ENCODE measurements around the gene PCK1.

PCK1 gene

DNA sequence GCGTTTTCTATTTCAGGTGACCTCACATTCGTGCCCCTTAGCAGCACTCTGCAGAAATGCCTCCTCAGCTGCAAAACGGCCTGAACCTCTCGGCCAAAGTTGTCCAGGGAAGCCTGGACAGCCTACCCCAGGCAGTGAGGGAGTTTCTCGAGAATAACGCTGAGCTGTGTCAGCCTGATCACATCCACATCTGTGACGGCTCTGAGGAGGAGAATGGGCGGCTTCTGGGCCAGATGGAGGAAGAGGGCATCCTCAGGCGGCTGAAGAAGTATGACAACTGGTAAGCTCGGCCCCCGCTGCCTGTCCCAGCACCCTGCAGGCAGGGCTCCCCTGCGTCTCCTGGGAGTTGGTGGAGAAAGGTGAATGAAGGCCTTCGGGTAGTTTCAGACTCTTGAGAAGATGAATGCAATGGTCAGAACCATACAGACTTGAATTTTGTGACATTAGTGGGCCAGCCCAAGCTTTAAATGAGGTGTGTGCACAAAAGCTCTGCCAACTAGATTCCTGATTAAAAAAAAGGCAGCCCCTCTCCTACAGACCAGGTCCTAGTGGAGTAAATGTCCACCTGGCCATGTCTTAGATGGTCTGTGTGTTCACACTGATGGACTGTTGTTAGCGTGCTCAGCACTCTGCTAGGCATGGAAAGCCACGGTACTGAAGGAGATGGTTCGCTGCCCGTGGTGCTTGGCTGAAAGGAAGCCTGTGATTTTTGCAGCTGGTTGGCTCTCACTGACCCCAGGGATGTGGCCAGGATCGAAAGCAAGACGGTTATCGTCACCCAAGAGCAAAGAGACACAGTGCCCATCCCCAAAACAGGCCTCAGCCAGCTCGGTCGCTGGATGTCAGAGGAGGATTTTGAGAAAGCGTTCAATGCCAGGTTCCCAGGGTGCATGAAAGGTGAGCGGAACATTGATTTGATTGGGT is 708 bp downstream of the PCK1 start:
- DNase-seq = no peak

DNA sequence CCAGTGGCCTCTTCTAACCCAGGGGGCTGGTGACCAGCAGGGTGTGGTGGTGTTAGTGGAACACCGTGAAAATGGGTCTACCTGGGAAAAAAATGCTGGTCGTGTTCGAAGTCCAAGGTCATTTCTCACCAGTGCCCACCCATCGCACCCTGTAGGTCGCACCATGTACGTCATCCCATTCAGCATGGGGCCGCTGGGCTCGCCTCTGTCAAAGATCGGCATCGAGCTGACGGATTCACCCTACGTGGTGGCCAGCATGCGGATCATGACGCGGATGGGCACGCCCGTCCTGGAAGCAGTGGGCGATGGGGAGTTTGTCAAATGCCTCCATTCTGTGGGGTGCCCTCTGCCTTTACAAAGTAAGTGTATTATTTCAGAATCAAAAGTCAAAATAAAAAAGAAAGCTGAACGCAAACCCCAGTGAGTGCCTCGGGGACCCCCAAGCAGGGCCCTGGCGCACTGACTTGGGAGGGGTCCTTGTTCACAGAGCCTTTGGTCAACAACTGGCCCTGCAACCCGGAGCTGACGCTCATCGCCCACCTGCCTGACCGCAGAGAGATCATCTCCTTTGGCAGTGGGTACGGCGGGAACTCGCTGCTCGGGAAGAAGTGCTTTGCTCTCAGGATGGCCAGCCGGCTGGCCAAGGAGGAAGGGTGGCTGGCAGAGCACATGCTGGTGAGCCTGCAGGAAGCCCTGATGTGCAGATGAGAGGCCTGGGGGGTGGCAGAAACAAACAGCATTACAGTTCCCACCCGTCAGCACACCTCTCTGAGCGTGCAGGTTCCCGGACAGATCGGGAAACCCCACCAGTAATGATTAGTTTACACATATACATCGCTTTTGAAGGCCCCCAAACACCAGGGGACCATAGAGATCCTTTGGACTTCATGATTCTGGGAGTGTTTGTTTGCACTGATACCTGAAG is 1.9 kb downstream of the PCK1 start:
- DNase-seq = no peak

DNA sequence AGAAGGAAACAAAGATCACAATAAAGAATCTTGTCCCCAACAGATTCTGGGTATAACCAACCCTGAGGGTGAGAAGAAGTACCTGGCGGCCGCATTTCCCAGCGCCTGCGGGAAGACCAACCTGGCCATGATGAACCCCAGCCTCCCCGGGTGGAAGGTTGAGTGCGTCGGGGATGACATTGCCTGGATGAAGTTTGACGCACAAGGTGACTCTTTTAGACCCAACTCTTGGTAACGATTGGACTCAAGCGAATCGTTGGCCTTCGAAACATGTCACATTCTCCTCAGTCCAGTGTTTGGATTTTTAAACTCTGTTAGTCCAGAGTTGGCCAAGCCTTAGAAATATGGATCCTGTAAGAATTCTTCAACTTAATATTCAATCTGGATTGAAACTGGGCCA is 2.6 kb downstream of the PCK1 start:
- DNase-seq = no peak

DNA sequence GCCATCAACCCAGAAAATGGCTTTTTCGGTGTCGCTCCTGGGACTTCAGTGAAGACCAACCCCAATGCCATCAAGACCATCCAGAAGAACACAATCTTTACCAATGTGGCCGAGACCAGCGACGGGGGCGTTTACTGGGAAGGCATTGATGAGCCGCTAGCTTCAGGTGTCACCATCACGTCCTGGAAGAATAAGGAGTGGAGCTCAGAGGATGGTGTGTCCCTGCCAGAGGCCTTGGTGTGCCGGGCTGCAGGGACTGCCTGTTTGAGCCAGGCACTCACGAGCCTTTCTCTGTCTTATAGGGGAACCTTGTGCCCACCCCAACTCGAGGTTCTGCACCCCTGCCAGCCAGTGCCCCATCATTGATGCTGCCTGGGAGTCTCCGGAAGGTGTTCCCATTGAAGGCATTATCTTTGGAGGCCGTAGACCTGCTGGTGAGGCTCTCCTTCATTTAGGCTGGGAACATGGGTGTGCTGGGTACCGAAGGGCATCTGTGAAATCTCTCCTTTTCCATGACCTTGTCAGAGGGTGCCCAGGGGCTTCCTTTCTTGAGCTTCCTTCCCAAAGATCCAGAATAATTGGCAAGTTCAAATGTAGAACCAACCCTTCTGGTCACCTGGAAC is 3.4 kb downstream of the PCK1 start:
- DNase-seq = no peak

DNA sequence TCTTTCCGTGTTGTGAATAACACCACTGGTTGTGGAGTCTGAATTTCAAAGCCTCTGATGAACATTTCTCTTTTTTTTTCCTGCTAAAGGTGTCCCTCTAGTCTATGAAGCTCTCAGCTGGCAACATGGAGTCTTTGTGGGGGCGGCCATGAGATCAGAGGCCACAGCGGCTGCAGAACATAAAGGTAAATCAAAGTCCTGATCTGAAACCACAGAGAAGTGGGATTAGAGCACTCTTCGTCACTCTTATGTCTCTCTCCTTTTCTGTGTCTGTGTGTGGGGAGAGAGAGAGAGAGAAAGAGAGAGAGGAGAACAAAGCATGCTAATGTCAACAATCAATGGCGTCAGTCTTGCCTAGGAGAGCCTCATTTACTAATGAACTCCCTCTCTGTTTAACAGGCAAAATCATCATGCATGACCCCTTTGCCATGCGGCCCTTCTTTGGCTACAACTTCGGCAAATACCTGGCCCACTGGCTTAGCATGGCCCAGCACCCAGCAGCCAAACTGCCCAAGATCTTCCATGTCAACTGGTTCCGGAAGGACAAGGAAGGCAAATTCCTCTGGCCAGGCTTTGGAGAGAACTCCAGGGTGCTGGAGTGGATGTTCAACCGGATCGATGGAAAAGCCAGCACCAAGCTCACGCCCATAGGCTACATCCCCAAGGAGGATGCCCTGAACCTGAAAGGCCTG is 4.2 kb downstream of the PCK1 start:
- DNase-seq = no peak

DNA sequence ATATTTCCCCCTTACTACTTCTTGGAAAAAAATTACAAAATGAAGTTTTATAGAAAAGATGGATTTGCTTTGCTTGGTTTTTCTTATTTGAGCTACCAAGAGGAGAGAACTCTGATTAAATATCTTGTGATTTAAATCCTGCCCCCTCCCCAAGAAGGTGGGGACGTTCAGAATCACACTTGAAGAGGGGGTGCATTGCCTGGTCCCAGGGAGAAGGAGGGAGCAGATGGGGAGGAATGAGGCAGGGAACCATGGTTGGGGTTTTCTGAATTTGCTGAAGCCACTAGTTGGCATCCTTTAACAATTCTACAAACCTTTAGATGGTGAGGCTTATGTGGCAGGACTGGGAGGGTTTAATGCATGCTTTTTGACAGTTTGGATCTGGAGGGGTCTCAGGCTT is 5.5 kb downstream of the PCK1 start:
- no peak for DNase-seq

DNA sequence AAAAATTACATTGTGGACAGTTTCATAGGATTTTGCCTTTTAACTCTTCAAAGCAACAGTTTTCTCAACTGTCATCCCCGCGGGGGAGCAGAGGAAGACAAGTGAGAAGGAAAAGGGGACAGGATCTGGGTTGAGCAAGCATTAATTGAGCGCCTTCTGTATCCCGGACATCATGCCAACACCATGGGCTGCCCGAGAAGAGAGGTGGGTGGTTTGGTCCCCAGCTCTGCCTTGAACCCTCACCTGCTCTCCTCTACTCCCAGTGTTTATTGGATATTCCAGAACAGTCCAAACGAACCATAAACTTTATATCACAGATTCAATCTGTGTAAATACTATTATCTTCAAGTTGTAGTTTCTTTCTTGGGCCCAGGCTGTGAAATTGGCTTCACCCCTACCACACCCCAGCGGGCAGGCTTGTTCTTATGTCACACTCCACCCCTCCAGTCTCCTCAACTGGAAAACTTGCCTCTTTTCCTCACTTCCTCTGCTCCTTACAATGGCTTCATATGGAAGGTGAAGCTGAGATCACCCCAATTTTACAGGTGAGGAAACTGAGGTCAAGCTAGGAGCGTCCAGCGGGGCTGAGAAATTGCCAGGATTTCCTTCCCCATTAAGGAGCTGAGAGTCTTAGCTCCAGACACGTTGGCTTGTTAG is 6.0 kb downstream of the PCK1 start:
- no peak for DNase-seq

DNA sequence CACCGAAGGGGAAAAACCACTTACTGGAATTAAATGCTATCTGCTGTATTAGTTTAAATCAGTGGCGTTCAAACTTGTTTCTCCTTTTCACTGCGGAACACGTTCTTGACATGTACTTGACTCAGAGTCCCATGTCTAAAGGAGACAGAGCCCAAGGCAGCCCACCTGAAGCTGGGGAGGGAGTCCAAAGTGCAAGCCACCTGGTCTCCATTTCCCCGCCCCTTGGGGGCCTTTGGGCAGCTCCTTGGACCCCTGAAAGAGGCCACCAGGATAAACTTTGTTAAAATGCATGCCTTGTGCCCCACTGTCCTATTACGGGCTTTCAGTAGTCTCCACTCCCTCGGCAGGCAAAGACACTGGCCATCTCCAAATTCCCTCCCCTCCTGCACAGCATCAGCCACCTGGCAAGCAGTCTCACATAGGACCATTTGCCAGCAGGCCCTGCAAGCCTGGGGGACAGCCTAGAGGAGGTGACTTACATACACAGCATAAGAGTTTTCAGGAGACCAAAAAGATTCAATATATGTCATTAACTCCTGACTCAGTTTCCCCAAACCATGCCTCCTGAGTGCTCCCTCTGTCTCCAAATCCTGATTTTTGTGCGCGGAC is 6.7 kb downstream of the PCK1 start:
- no peak for DNase-seq

DNA sequence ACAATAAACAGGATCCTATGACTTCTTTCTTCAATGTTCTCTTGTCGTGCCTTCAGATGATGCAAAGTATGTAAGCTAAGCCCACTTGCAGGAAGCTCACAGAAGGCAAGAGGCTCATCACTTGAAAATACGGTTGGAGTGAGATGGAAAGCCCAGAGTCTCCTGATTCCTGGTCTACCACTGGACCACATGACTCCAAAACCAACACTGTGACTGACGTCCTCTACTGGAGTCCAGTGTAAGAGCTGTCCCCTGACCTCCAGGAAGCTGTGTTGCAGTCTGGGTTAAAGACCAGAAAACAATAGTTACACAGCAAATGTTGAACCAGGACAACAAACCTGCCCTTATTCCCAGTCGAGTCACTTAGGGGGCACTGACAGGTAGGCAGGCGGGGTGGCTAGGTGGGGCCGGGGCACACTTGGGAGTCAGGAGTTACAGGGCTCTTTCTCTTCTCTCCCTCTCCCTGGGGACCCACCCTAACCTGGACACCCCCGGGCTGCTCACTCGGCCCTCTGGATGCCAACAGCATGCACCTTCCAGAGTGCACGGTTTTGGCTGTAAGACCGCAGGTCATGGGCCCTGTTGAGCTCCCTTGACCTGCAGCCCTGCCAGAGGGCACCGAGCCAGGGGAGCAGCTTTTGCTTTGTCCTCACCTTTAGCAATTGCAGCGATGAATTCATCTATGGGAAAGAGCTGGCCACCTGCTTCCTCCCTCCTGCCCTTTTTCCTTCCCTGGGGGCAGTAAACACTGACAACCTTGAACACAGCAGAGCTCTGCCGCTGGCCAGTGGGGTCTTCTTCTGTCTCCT is 7.4 kb downstream of the PCK1 start:
- DNase-seq = no peak

DNA sequence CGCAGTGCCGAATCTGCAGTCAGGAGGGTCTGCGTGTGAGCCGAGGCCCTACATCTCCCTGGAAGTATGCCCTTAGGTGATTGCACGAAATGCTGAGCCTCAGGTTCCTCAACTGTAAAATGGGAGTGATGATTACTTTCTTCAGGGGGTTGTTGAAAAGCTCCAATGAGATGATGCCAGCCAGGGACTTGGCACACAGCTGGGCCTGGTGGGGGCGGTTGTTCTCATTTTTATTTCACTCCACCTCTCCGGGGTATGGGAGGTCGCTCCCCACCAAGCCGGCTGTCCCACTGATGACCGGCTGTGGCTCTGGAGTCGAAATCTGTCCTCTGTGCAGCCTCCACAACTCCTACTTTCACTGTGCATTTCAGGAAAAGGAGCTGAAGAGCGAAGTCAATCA is 8.1 kb downstream of the PCK1 start:
- DNase-seq = no peak

DNA sequence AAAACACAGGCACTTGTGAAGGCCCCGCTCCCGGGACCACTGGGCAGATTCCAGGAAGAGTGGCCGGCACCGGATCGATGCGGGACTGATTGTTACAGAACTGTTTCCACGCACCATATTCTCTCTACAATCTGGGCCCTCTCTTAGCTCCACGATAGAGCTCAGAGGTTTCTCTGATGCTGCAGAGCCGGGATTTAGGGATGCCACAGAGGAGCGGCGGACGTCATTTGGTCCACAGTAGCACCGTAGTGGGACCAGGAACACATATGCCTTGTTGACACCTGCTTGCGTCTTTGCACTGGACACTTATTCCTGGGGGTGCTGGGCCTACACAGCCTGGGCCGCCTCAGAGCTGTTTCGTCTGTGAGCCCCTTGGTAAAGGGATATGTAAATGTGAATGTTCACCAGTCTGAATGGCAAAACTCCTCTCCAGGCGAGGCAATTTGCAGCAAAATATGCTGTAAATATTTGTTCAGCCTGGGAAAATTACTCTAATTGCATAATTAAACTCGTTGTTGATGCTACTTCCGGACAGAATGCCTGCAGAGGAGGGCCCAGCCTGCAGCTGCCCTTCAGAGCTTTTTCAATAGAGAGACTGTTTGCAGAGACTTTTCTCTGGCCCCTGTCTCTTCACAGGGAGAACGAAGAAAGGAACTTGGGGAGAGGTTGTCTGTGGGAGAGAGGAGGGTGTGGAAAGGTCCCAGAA is 9.4 kb downstream of the PCK1 start:
- DNase-seq = peak; percentile 86 to 89

DNA sequence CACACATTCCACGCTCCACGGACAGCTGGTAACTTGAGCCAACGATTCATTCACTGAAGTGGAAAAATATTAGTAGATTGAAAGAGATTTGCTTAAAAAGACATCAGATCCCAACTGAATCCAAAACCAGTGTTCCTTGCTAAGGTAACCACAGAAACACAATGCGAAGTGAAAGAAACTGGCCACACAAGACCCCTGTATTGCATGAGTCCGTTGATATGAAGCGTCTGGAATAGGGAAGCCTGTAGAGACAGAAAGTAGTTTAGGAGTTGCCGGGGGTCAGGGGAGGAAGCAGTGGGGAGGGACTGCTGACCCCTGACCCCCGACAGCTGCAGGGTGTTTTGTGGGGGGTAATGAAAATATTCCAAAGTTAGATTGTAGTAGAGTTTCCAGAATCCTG is 10.0 kb downstream of the PCK1 start:
- DNase-seq = no peak

DNA sequence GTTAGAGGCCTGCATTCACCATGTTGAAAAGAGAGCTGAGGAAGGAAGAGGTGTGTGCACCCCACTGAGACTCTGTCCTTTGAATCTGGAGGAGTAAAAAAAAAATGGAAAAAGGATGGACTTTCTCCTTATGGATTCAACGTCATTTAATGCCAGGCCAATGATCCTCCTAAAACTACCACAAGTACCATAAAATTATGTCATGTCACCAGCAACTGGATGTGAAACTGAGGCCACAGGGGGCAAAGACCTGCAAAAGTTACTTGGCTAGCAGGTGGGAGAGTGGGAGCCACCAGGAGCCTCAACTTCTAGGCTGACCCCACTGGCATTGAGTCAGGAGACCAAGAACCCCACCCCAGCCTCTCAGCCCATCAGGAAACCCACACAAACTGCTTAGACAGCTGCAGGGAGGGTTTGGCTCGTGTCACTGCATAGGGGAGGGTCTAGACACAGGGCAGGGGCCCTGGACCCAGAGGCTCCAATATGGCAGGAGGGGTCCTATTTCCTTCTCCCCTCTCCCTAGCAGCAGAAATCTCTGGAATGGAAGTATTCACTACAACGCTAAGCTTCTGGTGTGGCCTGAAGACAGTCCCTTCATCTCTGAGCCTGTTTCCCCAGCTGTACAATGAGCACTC is 11.0 kb downstream of the PCK1 start:
- DNase-seq = no peak

DNA sequence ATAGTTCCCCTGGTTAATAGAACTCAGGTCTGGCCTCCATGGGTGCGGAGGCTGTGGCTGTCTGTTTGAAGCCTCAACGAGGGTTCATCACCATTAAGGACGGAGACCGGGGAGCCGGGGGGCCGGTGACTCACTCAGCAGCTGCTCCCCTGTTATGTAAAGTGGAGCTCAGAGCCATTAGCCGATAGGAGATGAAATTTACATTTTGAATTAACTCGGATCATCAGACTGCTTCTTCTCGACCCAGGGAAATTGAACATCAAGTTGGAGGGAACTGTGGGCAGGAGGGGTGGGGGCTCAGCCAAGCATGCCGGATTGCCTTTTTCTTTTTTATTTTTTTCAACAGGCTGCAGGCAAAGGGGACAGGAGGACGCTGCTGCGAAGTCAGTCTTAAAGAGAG is 12.3 kb downstream of the PCK1 start:
- DNase-seq = no peak

DNA sequence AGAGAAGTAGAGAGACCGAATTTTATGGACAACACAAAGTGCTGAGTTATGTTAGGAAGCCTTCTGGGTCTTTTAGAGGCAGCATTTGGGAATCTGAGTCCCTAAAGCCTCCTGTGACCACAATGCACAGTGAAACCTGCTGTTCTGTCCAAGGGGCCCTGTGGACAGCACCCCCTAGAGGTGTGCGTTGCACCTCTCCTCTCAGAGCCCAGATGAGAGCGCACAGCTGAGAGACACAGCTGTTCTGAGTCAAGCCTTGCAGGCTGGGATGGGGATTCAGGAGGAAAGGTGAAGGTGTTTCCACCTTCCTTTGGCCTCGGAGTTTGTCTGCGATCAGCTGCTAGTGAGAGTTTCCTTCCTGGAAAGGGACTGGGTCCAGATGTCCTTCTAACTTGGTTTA is 13.0 kb downstream of the PCK1 start:
- DNase-seq = peak in 1 of 2 experiments; percentile 28

DNA sequence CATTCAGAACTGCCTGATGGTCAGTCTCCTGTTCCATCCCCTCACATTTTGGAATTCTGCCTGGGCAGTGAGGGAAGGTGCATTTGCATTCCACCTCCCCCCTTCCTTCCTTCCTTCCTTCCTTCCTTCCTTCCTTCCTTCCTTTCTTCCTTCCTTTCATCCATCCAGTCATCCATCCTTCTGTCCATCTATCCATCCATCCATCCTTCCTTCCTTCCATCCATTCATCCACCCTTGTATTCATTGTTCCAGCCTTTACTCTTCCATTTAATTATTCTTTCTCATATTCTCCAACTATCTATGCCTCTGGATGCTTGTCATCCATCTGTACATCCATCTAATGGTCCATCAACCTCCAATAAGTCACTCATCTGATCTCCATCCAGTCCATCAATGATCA is 14.0 kb downstream of the PCK1 start:
- DNase-seq = no peak

DNA sequence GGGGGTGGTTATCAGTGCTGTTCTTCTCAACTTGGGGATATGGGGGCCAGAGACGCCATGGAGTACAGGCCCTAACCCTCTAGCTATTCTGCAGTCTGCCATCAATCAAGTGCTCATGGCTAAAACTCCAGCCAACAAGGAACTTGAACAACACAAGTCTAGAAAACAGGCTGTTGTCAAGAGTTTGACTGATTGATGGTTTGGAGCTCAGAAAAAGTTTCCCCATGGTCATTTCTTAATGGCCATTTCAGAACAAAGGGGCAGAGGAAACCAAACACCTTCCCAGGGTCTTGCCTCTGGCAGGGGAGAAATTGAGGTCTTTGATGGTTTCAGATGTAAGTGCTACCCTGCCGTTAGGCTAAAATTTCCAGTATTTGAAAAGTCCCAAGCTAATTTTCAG is 15.1 kb downstream of the PCK1 start:
- DNase-seq = no peak

DNA sequence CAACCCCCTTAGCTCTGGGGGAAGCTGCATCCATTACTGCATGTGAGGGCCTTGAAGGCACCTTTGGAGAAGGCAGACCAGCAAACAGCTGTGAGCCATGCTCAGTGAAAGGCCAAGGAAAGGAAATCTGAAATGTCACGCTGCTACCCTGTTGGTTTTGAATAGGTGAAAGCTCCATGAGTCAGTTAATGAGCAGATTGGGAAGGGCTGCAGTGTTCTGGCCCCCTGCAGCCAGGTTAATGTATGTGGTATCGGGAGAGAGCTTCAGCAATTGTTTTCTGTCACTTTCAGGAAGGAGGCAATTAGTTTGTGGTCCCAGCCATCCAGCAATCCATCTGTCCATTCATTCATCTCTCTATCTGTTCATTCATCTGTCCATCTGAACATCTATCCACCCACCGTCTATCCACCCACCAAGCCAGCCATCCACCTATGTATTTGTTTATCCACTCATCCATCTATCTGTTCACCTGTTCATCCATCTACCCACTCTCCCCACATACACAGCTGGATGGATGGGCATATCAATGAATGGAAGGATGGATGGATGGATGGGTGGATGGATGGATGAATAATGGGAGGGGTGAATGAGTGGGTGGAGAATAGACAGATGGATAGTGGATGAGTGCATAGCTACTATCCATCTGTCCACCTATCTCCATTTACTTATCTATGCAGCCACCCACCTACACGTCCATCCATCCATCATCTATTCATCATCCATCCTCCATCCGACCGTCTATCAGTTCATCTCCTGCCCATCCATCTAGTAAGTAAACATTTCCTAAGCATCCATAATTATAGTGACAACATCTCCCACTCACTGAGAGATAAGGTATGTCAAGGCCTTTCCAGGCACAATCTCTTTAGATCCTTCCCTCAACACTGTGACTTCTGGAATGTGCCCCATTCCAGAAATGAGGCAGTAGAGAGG is 16.0 kb downstream of the PCK1 start:
- DNase-seq = no peak

All from NCI-H1930 (cell line).